WTC11 (cell line): Measurements from ENCODE around the gene NEDD1. TPM values are rescaled to one million over a fixed set of nuclear protein-coding genes. Genes with fewer than 3 reads are reported as not detected.

Experiments used
- ATAC-seq: fragments of 200-7000 bp; cut with Tn5 transposase; 2 replicates; pipeline ENCODE4 v1.10.0; 2021; ENCODE audit warnings: mild to moderate bottlenecking, moderate library complexity
- CTCF ChIA-PET: fragments of 300-600 bp; sonication (Branson Sonifier 250); formaldehyde crosslinking; loops from one replicate; lab custom pipeline; 2021; ENCODE audit warnings: antibody characterized with exemption; lab: Charles Lee
- POLR2A ChIA-PET: fragments of 350-600 bp; sonication (Branson Sonifier 250); formaldehyde crosslinking; loops from one replicate; lab custom pipeline; 2021; ENCODE audit warnings: antibody characterized with exemption; lab: Charles Lee
- DNase-seq: peaks from one replicate; pipeline ENCODE4 v3.0.0; 2021; ENCODE audit warnings: low spot score
- H3K27ac Mint-ChIP-seq: 2 replicates; pipeline ENCODE4 v1.8.0; 2021; ENCODE audit warnings: mixed read lengths
- H3K27me3 Mint-ChIP-seq: 2 replicates; pipeline ENCODE4 v1.8.0; 2021; ENCODE audit warnings: low read depth, mild to moderate bottlenecking, moderate library complexity, mixed read lengths
- H3K36me3 Mint-ChIP-seq: 2 replicates; pipeline ENCODE4 v1.8.0; 2021; ENCODE audit warnings: mixed read lengths
- H3K4me1 Mint-ChIP-seq: 2 replicates; pipeline ENCODE4 v1.8.0; 2022; ENCODE audit warnings: mixed read lengths
- H3K4me3 Mint-ChIP-seq: 2 replicates; pipeline ENCODE4 v1.8.0; 2021; ENCODE audit warnings: mild to moderate bottlenecking, moderate library complexity, mixed read lengths
- H3K9me3 Mint-ChIP-seq: 2 replicates; pipeline ENCODE4 v1.8.0; 2021; ENCODE audit warnings: mixed read lengths
- CBFB ChIP-seq: sonication (generic); formaldehyde crosslinking; IDR thresholded peaks from 2 replicates; pipeline ENCODE4 v1.8.1; 2022; ENCODE audit warnings: mild to moderate bottlenecking, low read depth, missing genetic modification reagents
- CREB1 ChIP-seq: sonication (generic); formaldehyde crosslinking; IDR thresholded peaks from 2 replicates; pipeline ENCODE4 v1.8.0; 2023; ENCODE audit warnings: mild to moderate bottlenecking, missing genetic modification reagents
- CREM ChIP-seq: sonication (generic); formaldehyde crosslinking; IDR thresholded peaks from 2 replicates; pipeline ENCODE4 v1.8.1; 2022; ENCODE audit warnings: mild to moderate bottlenecking, missing genetic modification reagents, moderate library complexity
- EMX1 ChIP-seq: fragments of 250-450 bp; sonication (Bioruptor Pico); IDR thresholded peaks from 2 replicates; pipeline ENCODE4 v1.8.0; 2021; ENCODE audit warnings: mild to moderate bottlenecking
- FOXJ3 ChIP-seq: sonication (generic); formaldehyde crosslinking; IDR thresholded peaks from 2 replicates; pipeline ENCODE4 v1.9.0; 2021; ENCODE audit warnings: missing genetic modification reagents, mild to moderate bottlenecking, borderline replicate concordance
- NFATC4 ChIP-seq: fragments of 250-450 bp; sonication (Bioruptor Pico); IDR thresholded peaks from 2 replicates; pipeline ENCODE4 v1.9.0; 2021; ENCODE audit warnings: mild to moderate bottlenecking
- NR3C1 ChIP-seq: sonication (generic); formaldehyde crosslinking; conservative IDR thresholded peaks from 2 replicates; pipeline ENCODE4 v1.8.1; 2023; ENCODE audit warnings: low read depth, mild to moderate bottlenecking, missing genetic modification reagents
- RORB ChIP-seq: fragments of 250-450 bp; sonication (Bioruptor Pico); IDR thresholded peaks from 2 replicates; pipeline ENCODE4 v1.9.0; 2021; ENCODE audit warnings: mild to moderate bottlenecking
- SOX15 ChIP-seq: fragments of 250-450 bp; sonication (Bioruptor Pico); IDR thresholded peaks from 2 replicates; pipeline ENCODE4 v1.9.0; 2021; ENCODE audit warnings: mild to moderate bottlenecking
- TP53 ChIP-seq: sonication (generic); formaldehyde crosslinking; IDR thresholded peaks from 2 replicates; pipeline ENCODE4 v1.8.1; 2023; ENCODE audit warnings: mild to moderate bottlenecking, missing genetic modification reagents
- ZBTB21 ChIP-seq: sonication (generic); formaldehyde crosslinking; IDR thresholded peaks from 2 replicates; pipeline ENCODE4 v1.8.1; 2023; ENCODE audit warnings: mild to moderate bottlenecking, missing genetic modification reagents, borderline replicate concordance
- total RNA-seq: library from RNA; stranded (reverse); gene quantifications from 3 replicates; pipeline ENCODE4 v1.2.3, GENCODE V29; 2021
- TF ChIP-seq, protein P1 (sequence below): sonication (generic); formaldehyde crosslinking; IDR thresholded peaks from 2 replicates; pipeline ENCODE4 v1.8.0; 2023; ENCODE audit warnings: mild to moderate bottlenecking, missing genetic modification reagents
- TF ChIP-seq, protein P2 (sequence below): sonication (generic); formaldehyde crosslinking; conservative IDR thresholded peaks from 2 replicates; pipeline ENCODE4 v1.8.1; 2023; ENCODE audit warnings: mild to moderate bottlenecking, low read depth, missing genetic modification reagents, moderate library complexity
- TF ChIP-seq, protein P3 (sequence below): sonication (generic); formaldehyde crosslinking; IDR thresholded peaks from 2 replicates; pipeline ENCODE4 v1.8.0; 2022; ENCODE audit warnings: mild to moderate bottlenecking, missing genetic modification reagents
- TF ChIP-seq, protein P4 (sequence below): fragments of 250-450 bp; sonication (Bioruptor Pico); IDR thresholded peaks from 2 replicates; pipeline ENCODE4 v1.9.0; 2021; ENCODE audit warnings: mild to moderate bottlenecking
- TF ChIP-seq, protein P5 (sequence below): sonication (generic); formaldehyde crosslinking; IDR thresholded peaks from 2 replicates; pipeline ENCODE4 v1.8.0; 2023; ENCODE audit warnings: missing genetic modification reagents, mild to moderate bottlenecking, borderline replicate concordance
- TF ChIP-seq, protein P6 (sequence below): fragments of 250-450 bp; sonication (Bioruptor Pico); conservative IDR thresholded peaks from 2 replicates; pipeline ENCODE4 v1.9.0; 2021; ENCODE audit warnings: mild to moderate bottlenecking

Gene NEDD1
- total RNA-seq, 1 experiment from 2014 or later, result 29.3 TPM

- no peaks in the 10 kb centered on the region for H3K27me3 Mint-ChIP-seq
These were observed 44.7 kb upstream of the NEDD1 start for GRCh38 chr12:96862326-96862725.

More at GRCh38 chr12:96862326-96862725, 44.7 kb upstream of the NEDD1 start:
- DNase-seq (no peak), ATAC-seq (no peak)
- ChIA-PET CTCF (no interaction called here), POLR2A (no interaction called here)
- no peak overlapping the region for H3K27ac Mint-ChIP-seq
- H3K9me3 Mint-ChIP-seq, result peaks cover 12% of the 10 kb centered on the region
- H3K4me1 Mint-ChIP-seq, result peaks cover 14% of the 10 kb centered on the region
- peaks cover 8% of the 10 kb centered on the region for H3K36me3 Mint-ChIP-seq
- TF ChIP-seq, protein P1, sequence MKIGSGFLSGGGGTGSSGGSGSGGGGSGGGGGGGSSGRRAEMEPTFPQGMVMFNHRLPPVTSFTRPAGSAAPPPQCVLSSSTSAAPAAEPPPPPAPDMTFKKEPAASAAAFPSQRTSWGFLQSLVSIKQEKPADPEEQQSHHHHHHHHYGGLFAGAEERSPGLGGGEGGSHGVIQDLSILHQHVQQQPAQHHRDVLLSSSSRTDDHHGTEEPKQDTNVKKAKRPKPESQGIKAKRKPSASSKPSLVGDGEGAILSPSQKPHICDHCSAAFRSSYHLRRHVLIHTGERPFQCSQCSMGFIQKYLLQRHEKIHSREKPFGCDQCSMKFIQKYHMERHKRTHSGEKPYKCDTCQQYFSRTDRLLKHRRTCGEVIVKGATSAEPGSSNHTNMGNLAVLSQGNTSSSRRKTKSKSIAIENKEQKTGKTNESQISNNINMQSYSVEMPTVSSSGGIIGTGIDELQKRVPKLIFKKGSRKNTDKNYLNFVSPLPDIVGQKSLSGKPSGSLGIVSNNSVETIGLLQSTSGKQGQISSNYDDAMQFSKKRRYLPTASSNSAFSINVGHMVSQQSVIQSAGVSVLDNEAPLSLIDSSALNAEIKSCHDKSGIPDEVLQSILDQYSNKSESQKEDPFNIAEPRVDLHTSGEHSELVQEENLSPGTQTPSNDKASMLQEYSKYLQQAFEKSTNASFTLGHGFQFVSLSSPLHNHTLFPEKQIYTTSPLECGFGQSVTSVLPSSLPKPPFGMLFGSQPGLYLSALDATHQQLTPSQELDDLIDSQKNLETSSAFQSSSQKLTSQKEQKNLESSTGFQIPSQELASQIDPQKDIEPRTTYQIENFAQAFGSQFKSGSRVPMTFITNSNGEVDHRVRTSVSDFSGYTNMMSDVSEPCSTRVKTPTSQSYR (CRISPR knock-in tag), result no peak
- TF ChIP-seq SOX15 (CRISPR knock-in tag) (no peak), CBFB (CRISPR knock-in tag) (no peak), CREB1 (CRISPR knock-in tag) (no peak), TP53 (CRISPR knock-in tag) (no peak), RORB (CRISPR knock-in tag) (no peak), NR3C1 (no peak), CREM (no peak), ZBTB21 (no peak), NFATC4 (CRISPR knock-in tag) (no peak), FOXJ3 (CRISPR knock-in tag) (no peak), EMX1 (CRISPR knock-in tag) (no peak)
- TF ChIP-seq, protein P2, sequence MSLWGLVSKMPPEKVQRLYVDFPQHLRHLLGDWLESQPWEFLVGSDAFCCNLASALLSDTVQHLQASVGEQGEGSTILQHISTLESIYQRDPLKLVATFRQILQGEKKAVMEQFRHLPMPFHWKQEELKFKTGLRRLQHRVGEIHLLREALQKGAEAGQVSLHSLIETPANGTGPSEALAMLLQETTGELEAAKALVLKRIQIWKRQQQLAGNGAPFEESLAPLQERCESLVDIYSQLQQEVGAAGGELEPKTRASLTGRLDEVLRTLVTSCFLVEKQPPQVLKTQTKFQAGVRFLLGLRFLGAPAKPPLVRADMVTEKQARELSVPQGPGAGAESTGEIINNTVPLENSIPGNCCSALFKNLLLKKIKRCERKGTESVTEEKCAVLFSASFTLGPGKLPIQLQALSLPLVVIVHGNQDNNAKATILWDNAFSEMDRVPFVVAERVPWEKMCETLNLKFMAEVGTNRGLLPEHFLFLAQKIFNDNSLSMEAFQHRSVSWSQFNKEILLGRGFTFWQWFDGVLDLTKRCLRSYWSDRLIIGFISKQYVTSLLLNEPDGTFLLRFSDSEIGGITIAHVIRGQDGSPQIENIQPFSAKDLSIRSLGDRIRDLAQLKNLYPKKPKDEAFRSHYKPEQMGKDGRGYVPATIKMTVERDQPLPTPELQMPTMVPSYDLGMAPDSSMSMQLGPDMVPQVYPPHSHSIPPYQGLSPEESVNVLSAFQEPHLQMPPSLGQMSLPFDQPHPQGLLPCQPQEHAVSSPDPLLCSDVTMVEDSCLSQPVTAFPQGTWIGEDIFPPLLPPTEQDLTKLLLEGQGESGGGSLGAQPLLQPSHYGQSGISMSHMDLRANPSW, result no peak
- TF ChIP-seq, protein P3, sequence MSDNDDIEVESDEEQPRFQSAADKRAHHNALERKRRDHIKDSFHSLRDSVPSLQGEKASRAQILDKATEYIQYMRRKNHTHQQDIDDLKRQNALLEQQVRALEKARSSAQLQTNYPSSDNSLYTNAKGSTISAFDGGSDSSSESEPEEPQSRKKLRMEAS (CRISPR knock-in tag), result no peak
- TF ChIP-seq, protein P4, sequence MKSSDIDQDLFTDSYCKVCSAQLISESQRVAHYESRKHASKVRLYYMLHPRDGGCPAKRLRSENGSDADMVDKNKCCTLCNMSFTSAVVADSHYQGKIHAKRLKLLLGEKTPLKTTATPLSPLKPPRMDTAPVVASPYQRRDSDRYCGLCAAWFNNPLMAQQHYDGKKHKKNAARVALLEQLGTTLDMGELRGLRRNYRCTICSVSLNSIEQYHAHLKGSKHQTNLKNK (CRISPR knock-in tag), result no peak
- TF ChIP-seq, protein P5, sequence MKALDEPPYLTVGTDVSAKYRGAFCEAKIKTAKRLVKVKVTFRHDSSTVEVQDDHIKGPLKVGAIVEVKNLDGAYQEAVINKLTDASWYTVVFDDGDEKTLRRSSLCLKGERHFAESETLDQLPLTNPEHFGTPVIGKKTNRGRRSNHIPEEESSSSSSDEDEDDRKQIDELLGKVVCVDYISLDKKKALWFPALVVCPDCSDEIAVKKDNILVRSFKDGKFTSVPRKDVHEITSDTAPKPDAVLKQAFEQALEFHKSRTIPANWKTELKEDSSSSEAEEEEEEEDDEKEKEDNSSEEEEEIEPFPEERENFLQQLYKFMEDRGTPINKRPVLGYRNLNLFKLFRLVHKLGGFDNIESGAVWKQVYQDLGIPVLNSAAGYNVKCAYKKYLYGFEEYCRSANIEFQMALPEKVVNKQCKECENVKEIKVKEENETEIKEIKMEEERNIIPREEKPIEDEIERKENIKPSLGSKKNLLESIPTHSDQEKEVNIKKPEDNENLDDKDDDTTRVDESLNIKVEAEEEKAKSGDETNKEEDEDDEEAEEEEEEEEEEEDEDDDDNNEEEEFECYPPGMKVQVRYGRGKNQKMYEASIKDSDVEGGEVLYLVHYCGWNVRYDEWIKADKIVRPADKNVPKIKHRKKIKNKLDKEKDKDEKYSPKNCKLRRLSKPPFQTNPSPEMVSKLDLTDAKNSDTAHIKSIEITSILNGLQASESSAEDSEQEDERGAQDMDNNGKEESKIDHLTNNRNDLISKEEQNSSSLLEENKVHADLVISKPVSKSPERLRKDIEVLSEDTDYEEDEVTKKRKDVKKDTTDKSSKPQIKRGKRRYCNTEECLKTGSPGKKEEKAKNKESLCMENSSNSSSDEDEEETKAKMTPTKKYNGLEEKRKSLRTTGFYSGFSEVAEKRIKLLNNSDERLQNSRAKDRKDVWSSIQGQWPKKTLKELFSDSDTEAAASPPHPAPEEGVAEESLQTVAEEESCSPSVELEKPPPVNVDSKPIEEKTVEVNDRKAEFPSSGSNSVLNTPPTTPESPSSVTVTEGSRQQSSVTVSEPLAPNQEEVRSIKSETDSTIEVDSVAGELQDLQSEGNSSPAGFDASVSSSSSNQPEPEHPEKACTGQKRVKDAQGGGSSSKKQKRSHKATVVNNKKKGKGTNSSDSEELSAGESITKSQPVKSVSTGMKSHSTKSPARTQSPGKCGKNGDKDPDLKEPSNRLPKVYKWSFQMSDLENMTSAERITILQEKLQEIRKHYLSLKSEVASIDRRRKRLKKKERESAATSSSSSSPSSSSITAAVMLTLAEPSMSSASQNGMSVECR (CRISPR knock-in tag), result no peak
- TF ChIP-seq, protein P6, sequence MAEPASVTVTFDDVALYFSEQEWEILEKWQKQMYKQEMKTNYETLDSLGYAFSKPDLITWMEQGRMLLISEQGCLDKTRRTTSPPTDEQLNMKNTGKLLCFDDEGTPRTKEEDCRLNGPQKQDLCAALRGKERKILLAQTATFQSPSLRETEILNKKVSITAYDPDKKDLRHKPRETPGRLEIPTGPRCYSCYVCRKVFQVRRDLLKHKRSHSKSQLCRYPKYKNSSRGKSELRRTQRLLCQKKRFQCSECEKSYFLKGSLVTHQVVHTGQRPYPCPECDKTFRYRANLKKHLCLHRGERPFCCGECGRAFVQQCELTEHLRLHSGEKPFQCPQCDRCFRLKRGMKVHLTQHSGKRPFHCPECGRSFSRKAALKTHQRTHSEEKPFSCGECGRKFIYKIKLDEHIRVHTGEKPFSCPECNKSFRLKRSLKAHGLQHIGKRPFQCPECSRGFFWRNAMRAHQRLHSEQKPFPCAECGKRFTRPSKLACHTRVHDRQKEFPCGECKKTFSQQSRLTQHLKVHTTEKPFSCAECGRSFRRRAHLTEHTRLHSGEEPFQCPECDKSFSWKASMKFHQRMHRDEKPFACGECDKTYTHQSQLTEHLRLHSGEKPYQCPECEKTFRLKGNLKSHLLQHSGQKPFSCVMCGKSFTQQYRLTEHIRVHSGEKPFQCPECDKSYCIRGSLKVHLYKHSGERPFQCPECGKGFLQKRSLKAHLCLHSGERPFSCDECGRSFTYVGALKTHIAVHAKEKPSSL (CRISPR knock-in tag), result no peak
- no peak overlapping the region for H3K4me3 Mint-ChIP-seq
